AG09309 (cell line): ENCODE data around the gene ARF3.

ENCODE experiments used
- DNase-seq: peaks from one replicate; pipeline ENCODE4 v3.0.0-alpha.2; 2010; ENCODE audit warnings: low read depth
- H3K4me3 ChIP-seq: 2 replicates; pipeline ENCODE4 v1.5.1; 2011; ENCODE audit warnings: mild to moderate bottlenecking, low read depth, low read length, moderate library complexity; ENCODE audit not compliant: control insufficient read depth
- TF ChIP-seq, protein P1 (sequence below): IDR thresholded peaks from 2 replicates; pipeline ENCODE4 v1.5.1; 2011; ENCODE audit warnings: mild to moderate bottlenecking, low read depth, low read length, inconsistent platforms; ENCODE audit not compliant: insufficient read depth, control insufficient read depth; ENCODE audit errors: missing control alignments

ARF3 gene

DNA sequence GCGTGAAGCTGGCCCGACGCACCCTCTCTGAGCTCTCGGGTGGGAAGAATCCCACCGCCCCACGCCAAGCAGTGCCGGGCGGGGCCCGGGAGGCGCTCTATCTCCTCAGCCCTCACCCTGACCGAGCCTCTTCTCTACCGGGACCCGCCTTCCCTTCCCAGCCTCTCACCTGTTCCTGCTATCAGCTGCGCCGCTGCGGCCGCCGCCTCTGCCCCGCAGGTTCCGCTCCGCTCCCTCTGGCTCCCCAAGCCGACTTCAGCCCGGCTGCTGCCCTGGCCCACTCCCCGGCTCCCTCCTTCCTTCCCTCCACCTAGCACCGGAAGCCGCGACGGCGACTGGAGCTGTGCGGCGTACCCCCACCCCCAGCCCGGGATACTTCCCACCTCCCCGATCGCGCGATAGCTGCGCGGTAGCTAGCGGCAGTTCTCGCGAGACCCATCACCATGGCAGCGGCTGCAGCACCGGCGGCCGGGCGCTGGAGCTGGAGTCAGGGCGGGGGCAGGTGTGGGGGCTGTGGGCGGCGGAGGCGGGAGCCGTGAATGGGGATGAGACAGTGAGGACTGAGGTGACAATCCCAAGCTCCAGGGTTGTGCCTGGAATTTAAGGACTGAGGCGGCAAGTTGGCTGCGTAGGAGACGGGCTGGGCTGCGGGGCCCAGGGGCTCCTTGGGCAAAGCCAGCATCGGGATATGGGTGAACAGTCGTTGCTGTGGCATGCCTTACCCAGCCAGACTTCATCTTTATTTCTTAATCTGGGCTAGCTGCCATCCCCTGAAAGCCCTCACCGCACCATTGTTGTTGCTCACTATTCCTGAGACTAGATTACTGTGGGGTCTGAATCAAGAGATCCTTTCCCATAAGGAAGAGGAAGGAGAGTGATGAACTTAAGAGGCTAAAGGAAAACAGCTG, at the start of gene ARF3:
Gene ARF3, minus strand, starts transcription at position 347 of the 908 bp plus-strand sequence. CDS start 16,392 bp downstream, outside the sequence.
- TF ChIP-seq, protein P1, sequence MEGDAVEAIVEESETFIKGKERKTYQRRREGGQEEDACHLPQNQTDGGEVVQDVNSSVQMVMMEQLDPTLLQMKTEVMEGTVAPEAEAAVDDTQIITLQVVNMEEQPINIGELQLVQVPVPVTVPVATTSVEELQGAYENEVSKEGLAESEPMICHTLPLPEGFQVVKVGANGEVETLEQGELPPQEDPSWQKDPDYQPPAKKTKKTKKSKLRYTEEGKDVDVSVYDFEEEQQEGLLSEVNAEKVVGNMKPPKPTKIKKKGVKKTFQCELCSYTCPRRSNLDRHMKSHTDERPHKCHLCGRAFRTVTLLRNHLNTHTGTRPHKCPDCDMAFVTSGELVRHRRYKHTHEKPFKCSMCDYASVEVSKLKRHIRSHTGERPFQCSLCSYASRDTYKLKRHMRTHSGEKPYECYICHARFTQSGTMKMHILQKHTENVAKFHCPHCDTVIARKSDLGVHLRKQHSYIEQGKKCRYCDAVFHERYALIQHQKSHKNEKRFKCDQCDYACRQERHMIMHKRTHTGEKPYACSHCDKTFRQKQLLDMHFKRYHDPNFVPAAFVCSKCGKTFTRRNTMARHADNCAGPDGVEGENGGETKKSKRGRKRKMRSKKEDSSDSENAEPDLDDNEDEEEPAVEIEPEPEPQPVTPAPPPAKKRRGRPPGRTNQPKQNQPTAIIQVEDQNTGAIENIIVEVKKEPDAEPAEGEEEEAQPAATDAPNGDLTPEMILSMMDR: no peak
- peak; percentile 69 for DNase-seq
- peak within 1 kb of the TSS; percentile 76 for H3K4me3 ChIP-seq

DNA sequence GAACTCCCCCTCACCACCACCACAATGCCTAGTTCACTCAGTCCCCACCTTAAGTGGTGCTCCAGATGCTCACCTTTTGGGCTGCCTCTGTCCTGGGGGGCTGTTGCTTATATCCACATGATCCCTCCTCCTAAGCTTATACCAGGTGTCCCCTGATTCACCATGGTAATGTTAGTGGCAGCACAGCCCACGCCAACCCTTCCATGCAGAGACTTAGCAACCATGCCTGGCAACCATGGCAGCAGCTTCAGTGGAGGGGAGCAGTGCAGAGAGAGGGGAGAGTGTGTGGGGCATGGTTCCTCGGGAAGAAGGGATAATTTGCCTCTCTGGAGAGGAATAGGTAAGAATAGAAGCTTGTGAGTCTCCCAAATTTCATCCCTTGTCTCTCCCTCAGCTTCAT, 43.1 kb upstream of the ARF3 start:
- no peak overlapping the region for H3K4me3 ChIP-seq
- TF ChIP-seq, protein P1: no peak
- no peak for DNase-seq

DNA sequence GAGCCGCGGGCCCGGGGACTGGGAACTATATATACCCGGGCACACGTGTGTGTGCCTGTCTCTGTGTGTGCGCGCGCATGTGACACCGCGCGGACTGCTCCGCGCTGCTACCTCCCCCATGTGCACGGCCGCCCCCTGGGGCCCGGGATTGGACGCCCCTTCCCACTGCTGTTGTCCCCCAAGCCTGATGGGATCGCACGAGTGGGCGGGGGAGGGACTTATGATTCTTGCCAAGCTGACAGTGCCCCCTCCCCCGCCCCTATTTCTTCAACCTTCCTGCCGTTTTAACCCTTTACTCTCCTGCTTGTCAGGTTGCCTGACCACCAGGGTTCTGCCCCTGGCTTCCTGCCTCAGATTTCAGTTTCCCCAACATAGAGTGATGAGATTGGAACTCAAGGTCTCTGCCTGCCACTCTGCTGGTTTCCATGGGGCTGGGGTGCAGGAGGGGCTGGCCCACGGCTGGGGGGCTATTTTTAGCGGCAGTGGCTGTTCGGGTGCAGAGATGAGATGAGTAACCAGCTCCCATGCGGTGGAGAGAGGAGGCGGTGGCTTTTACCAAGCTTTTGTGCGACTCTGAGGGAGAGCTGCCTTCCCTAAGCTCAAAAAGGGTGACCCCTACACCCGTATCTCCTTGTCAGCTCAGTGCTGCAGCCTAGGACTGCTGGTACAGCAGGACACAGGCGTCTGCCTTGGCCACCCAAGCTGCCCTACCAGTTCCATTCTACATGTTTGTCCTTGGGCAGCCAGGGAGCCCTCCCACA, 42.3 kb upstream of the ARF3 start, which contains the start of gene DDN:
Gene DDN, minus strand, starts transcription at position 5 of the 761 bp plus-strand sequence. CDS start 88 bp downstream, outside the sequence.
- TF ChIP-seq, protein P1: no peak
- DNase-seq: no peak
- peak within 1 kb of the TSS; percentile 31 for H3K4me3 ChIP-seq

DNA sequence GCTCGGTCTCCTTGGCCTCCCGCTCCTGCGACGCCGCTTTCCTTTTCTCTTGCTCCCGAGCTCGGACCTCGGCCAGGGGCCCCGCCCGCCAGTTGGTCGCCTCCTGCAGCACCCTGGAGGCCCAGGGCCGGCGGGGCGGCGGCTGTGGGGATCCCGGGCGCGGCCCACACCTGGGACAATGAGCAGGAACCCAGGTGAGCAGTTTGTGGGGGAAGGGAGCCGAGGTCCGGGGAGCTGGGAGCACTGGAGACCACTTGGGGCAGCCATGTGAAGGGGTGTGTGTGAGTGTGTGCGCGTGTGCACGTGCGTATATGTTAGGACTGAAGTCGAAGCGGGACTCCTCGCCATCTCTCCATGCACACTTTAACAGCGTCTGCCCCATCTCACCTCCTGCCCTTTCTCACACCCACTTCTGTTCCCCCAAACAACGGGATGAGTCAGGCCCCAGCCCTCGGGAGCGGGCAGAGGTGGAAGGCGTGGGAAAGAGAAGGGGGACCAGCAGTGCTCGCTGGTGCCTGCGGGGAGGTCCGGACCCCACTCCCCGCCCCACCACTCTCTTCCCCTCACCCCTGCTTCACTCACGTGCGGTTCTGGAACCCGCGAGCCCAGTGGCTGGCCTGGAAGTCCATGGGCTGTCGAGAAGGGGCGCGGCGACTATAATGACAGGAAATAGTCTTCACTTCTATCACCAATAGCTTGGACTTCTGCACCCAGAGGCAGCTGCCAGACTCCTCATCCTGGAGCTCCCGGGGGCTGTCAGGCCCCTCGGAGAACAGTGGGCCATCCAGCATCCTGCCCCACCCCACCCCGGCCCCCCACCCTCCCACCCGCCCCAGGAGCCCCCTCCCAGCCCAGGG, 41.4 kb upstream of the ARF3 start:
- DNase-seq: no peak
- peak overlapping the region; percentile 31 for H3K4me3 ChIP-seq
- TF ChIP-seq, protein P1: no peak

DNA sequence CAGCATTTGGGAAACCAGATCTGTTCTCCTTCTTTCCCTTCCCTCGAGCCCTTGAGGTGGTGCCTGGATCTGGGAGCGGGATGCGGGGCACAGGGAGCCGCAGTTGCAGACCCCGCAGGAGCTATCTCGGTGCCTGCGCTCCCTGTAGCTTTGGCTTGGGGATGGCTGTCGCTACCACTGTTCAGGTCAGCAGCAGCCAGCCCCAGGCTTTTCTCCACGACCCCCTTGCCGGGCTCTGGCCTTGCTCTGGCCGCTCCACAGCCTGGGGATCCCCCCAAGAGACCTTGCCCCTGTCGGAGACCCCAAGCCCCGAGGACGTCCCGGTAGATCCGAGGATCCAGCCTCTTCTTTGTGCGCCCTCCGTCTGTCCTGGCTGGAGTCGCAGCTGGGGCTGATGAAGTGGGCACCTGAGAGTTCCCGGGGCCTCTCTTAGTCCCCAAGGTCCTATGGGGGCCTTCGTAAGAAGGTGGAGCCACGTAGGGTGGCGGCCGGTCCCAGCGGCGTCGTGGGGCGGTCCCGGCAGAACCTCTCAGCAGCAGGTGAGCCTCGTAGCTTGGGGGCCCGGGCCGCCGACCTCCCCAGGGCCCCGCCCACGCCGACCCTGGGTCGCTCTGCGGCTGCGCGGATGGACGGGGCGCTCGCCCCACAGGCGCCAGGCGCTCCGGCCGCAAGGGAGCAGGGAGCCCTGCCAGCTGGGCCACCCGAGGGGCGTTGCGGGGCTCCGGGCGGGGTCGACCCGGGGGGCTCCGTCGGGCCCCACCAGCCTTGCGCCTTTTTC, 40.6 kb upstream of the ARF3 start:
- peak overlapping the region; percentile 31 for H3K4me3 ChIP-seq
- TF ChIP-seq, protein P1: no peak
- no peak for DNase-seq
